ENCODE measurements around the gene RIMS4. TPM values are rescaled to one million over a fixed set of nuclear protein-coding genes. Genes with fewer than 3 reads are reported as not detected.

RIMS4 gene
- total RNA-seq, 3 donors from 2014 or later: 0.51 to 2.0 (median 1.4) TPM

DNA sequence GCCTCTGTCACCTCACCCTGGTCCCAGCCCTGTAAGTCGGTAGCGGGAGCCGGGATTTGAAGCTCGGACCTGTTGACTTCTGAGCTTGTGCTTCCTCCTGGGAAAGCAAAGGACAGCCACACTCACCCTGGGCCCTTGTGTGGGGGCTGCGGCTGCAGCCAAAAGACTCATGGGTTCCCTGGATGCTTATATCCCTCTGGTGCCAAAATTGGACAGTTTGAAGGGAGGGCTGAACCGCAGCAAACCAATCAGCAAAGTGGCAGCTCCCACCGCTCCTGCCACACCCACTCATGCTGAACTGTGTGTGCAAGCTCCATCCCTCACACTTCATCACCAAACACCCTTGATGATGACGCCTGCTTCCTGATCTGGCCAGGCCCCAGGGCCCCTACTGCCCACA lies 99.1 kb downstream of the RIMS4 start:
- ATAC-seq: no peak
- Histone ChIP-seq H3K36me3 (ENCODE audit: low read depth) (no peaks in the 10 kb centered on the region), H3K4me1 (ENCODE audit: low read depth) (peaks cover 13% of the 10 kb centered on the region), H3K9me3 (no peaks in the 10 kb centered on the region), H3K4me3 (no peak overlapping the region)
- DNase-seq: no peak
- TF ChIP-seq, protein P1, sequence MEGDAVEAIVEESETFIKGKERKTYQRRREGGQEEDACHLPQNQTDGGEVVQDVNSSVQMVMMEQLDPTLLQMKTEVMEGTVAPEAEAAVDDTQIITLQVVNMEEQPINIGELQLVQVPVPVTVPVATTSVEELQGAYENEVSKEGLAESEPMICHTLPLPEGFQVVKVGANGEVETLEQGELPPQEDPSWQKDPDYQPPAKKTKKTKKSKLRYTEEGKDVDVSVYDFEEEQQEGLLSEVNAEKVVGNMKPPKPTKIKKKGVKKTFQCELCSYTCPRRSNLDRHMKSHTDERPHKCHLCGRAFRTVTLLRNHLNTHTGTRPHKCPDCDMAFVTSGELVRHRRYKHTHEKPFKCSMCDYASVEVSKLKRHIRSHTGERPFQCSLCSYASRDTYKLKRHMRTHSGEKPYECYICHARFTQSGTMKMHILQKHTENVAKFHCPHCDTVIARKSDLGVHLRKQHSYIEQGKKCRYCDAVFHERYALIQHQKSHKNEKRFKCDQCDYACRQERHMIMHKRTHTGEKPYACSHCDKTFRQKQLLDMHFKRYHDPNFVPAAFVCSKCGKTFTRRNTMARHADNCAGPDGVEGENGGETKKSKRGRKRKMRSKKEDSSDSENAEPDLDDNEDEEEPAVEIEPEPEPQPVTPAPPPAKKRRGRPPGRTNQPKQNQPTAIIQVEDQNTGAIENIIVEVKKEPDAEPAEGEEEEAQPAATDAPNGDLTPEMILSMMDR (IDR thresholded peaks at IDR 0.05): no peak
- intact Hi-C loops (cut with DNase I, micrococcal nuclease): no loop called here

DNA sequence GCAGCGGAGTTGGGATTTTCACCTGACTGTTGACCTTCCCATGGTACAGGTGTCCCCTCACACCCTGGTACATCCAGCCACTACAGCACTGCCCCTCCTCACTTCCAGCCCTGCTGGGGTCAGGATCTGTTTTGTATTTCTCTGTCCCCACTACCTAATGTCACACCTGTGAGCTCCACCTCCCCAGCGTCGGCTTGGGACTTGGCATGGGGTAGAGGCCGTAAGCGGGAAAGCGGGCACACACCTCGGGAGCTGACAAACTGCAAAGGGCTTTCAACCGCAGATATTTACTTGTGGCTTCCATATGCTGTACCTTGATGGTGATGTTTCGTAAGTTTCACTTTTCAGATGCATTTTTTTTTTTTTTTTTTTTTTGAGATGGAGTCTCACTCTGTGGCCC lies 100.5 kb downstream of the RIMS4 start:
- H3K4me3 ChIP-seq: no peak overlapping the region
- H3K4me1 ChIP-seq (ENCODE audit: low read depth): peaks cover 7% of the 10 kb centered on the region
- H3K9me3 ChIP-seq: no peaks in the 10 kb centered on the region
- intact Hi-C loops (cut with DNase I, micrococcal nuclease): no loop called here
- H3K36me3 ChIP-seq (ENCODE audit: low read depth): no peaks in the 10 kb centered on the region
- TF ChIP-seq, protein P1 (IDR thresholded peaks at IDR 0.05): no peak
- DNase-seq (no peak), ATAC-seq (no peak)

DNA sequence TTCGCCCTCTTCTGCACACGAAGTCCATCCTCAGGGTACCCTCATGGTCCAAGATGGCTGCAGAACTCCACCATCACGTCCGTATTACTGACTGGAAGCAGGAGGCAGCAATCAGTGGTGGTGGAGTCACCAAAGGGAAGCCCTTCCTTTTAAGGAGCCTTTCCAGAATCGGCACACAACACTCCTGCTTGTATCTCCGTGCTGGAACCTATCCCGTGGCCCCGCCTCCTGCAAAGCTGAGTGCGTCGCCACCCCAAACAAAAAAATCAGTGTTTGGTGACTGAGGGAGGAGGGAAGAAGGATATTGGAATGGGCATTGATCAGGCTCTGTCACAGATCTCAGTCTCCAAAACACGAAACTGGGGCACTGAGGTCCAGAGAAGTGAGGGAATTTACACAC lies 101.0 kb downstream of the RIMS4 start:
- intact Hi-C loops (cut with DNase I, micrococcal nuclease): no loop called here
- Histone ChIP-seq H3K9me3 (no peaks in the 10 kb centered on the region), H3K36me3 (ENCODE audit: low read depth) (no peaks in the 10 kb centered on the region), H3K4me1 (ENCODE audit: low read depth) (peaks cover 4% of the 10 kb centered on the region), H3K4me3 (no peak overlapping the region)
- TF ChIP-seq, protein P1 (IDR thresholded peaks at IDR 0.05): no peak
- ATAC-seq: no peak
- no peak for DNase-seq

DNA sequence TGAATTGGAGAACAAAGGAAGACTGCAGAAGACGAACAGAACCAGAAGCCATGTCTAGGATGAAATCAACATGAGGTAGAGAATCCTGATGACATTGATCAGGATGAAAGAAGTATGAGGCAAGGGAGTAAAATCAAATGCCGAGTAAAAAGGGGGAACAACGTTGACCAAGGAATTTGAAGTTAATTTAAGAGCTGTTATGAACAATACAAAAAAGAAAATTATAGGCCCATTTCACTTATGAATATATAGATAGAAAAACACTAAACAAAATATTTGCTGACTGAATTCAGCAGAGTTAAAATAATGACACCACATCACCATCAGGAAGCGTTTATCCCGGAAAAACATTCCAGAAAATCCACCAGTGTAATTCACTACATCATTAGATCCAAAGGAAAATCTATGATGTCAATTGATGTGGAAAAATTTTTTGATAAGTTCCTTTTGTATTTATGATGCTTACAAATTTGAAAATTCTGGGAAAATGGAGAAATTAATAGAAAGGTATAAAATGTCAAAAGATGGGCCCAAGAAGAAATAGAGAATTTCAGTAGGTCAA lies 103.2 kb downstream of the RIMS4 start:
- ATAC-seq (no peak), DNase-seq (no peak)
- TF ChIP-seq, protein P1 (IDR thresholded peaks at IDR 0.05): no peak
- H3K9me3 ChIP-seq: no peaks in the 10 kb centered on the region
- H3K4me1 ChIP-seq (ENCODE audit: low read depth): peaks cover 3% of the 10 kb centered on the region
- no peak overlapping the region for H3K4me3 ChIP-seq
- intact Hi-C loops (cut with DNase I, micrococcal nuclease): no loop called here
- H3K36me3 ChIP-seq (ENCODE audit: low read depth): no peaks in the 10 kb centered on the region

DNA sequence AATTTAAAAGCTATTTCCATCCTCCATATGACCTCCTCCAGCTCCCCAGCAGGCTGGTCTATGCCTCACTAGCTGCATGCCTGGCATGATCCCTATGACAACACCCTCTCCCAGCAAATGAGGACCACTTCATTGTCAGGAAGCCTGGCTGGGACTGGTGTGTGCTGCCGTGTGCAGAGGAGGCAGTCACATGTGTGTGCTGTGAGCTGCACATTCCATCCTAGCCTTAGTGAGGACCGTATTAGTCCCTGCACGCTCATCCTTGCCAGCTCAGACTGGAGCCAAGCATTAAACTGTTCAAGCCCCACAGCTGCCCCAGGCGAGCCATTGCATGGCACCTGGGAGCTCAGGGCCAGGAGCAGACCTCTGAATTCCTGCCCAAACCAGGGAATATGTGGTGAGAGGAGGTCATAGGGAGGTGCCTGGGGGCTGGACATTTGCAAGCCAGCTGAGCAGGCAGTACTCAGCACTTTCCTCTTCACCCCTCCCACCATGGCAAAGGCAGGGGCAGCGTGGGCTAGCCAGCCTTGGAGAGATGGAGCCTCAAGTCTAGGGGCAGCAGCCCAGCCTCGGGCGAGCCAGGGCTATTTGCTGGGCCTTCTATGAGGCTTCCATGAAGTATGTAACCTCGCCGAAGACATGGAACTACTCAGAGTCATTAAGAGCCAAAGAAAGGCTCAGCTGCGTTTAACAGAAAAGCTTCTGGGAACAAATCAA lies 103.9 kb downstream of the RIMS4 start:
- no peaks in the 10 kb centered on the region for H3K36me3 ChIP-seq (ENCODE audit: low read depth)
- peaks cover 3% of the 10 kb centered on the region for H3K4me1 ChIP-seq (ENCODE audit: low read depth)
- TF ChIP-seq, protein P1 (IDR thresholded peaks at IDR 0.05): no peak
- no peak for DNase-seq
- intact Hi-C loops (cut with DNase I, micrococcal nuclease): no loop called here
- H3K9me3 ChIP-seq: no peaks in the 10 kb centered on the region
- peak; percentile 21 for ATAC-seq
- no peak overlapping the region for H3K4me3 ChIP-seq
